BLaER1 treated with 17β-estradiol and CSF1 and Interleukin-3, amounts not matched to agents 10 nM and 100 nM (cell line): ENCODE data around the gene KLF2.

ENCODE experiments used
- H3K27ac ChIP-seq, 11 experiments: shearing (Covaris generic); formaldehyde crosslinking; 2 replicates each; pipeline ENCODE4 v1.8.1; 2022
- H3K27me3 ChIP-seq, 11 experiments: shearing (Covaris generic); formaldehyde crosslinking; 2 replicates each; pipeline ENCODE4 v1.8.1; 2022
- H3K36me3 ChIP-seq, 11 experiments: shearing (Covaris generic); formaldehyde crosslinking; 2 replicates each; pipeline ENCODE4 v1.8.1; 2022
- H3K4me1 ChIP-seq, 10 experiments: shearing (Covaris generic); formaldehyde crosslinking; 2 replicates each; pipeline ENCODE4 v1.8.1; 2022
- H3K4me2 ChIP-seq, 11 experiments: shearing (Covaris generic); formaldehyde crosslinking; 2 replicates each; pipeline ENCODE4 v1.8.1; 2022
- H3K4me3 ChIP-seq, 10 experiments: shearing (Covaris generic); formaldehyde crosslinking; 2 replicates each; pipeline ENCODE4 v1.8.1; 2022
- H3K9ac ChIP-seq, 11 experiments: shearing (Covaris generic); formaldehyde crosslinking; 2 replicates each; pipeline ENCODE4 v1.8.1; 2022
- H3K9me3 ChIP-seq, 11 experiments: shearing (Covaris generic); formaldehyde crosslinking; replicated peaks in 1 of 11; 2 replicates each; pipeline ENCODE4 v1.8.1; 2022
- H4K20me1 ChIP-seq, 11 experiments: shearing (Covaris generic); formaldehyde crosslinking; 2 replicates each; pipeline ENCODE4 v1.8.1; 2022
- Cebpa-rat ChIP-seq, 11 experiments: shearing (Covaris generic); IDR thresholded peaks; 2 replicates each; pipeline ENCODE4 v1.8.1; 2022

KLF2 gene

DNA sequence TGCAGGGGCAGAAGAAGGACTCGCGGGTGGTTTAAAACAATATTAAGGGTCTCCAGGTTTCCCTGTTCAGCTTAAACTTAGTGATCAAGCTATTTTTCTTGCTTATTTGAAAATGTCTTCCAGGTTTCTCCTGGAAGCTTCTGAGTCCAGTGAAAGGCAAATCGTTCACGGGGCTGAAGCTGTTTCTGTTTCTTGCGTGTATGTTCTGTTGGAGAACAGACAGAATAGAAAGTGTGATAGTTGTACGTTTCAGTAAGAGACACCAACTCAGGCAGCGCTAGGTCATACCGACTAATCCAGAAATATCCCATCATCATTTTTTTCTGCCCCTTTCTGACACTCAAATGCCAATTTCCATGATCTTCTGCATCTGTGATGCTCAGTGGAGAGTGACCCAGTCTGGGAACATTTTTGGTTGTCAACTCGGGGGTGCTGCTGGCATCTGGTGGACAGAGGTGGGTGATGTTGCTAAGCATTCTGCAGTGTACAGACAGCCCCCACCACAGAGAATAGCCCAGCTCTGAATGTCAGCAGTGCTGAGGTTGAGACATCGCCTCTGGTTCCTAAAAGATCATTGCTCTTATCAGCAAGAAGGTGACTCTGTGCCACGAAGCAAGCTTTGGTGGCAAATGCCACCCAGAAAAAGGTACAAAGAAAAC lies 4.3 kb downstream of the KLF2 start:
- H3K4me1 ChIP-seq = peaks cover 49 to 62% (median 56%) of the 10 kb centered on the region in 10 experiments
- no peak for TF ChIP-seq Cebpa-rat (IDR thresholded peaks at IDR 0.05)
- H3K4me3 ChIP-seq = peak overlapping the region; percentile 16 to 100 (median 51); a peak in 14 of 20 replicates
- H3K9me3 ChIP-seq = peaks cover 0 to 12% (median 6%) of the 10 kb centered on the region in 11 experiments; a peak in 8 of 22 replicates
- H3K4me2 ChIP-seq = peak overlapping the region; percentile 89 to 99 (median 98)
- peaks cover 22 to 35% (median 27%) of the 10 kb centered on the region in 11 experiments; a peak in 21 of 22 replicates for H4K20me1 ChIP-seq
- peaks cover 18 to 44% (median 32%) of the 10 kb centered on the region in 11 experiments; a peak in 21 of 22 replicates for H3K36me3 ChIP-seq
- H3K27me3 ChIP-seq = peaks cover 0 to 26% (median 0%) of the 10 kb centered on the region in 11 experiments; a peak in 9 of 22 replicates
- H3K9ac ChIP-seq = peak overlapping the region; percentile 76 to 99 (median 98)
- peak overlapping the region; percentile 90 to 99 (median 96) for H3K27ac ChIP-seq

DNA sequence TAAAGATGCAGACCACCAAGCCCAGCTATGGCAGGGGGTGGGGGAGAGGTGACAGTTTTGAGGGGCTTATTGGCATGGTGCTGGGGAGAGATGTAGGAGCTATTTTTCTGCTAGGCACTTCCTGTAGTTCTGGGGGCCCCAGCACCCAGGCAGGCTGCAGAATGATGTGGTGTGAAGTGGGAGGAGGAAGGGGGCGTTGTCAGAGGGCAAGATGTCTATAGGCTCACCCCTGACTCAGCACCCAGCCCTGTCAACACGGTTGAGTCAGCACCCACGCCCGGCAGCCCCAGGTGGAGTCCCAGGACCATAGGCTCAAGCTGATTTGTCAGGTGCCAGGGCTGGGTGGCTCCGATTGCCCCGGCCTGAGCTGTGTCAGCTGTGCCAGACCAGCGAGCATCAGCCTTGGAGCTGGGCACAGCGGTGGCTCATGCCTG lies 5.8 kb downstream of the KLF2 start:
- TF ChIP-seq Cebpa-rat (IDR thresholded peaks at IDR 0.05) = no peak
- H3K4me2 ChIP-seq = peak overlapping the region; percentile 32 to 99 (median 97); a peak in 20 of 22 replicates
- peak overlapping the region in 10 of 11 experiments; percentile 92 to 99 (median 96); a peak in 21 of 22 replicates for H3K27ac ChIP-seq

GRCh38 chr19:16330806-16331690 lies 6.4 kb downstream of the KLF2 start:
- H4K20me1 ChIP-seq = peaks cover 10 to 22% (median 14%) of the 10 kb centered on the region in 11 experiments; a peak in 21 of 22 replicates
- H3K9me3 ChIP-seq = peaks cover 0 to 2% (median 0%) of the 10 kb centered on the region in 11 experiments; a peak in 6 of 22 replicates
- H3K4me2 ChIP-seq = peak overlapping the region in 9 of 11 experiments; percentile 90 to 99 (median 98); a peak in 16 of 22 replicates
- H3K27me3 ChIP-seq = peaks cover 0 to 8% (median 0%) of the 10 kb centered on the region in 11 experiments; a peak in 6 of 22 replicates
- H3K9ac ChIP-seq = peak overlapping the region in 8 of 11 experiments; percentile 32 to 99 (median 98); a peak in 11 of 22 replicates
- peak overlapping the region in 10 of 11 experiments; percentile 92 to 99 (median 96); a peak in 20 of 22 replicates for H3K27ac ChIP-seq
- no peak for TF ChIP-seq Cebpa-rat (IDR thresholded peaks at IDR 0.05)
- H3K4me3 ChIP-seq = no peak overlapping the region
- peaks cover 11 to 33% (median 21%) of the 10 kb centered on the region in 11 experiments; a peak in 21 of 22 replicates for H3K36me3 ChIP-seq
- peaks cover 46 to 70% (median 50%) of the 10 kb centered on the region in 10 experiments for H3K4me1 ChIP-seq

More for the DNA sequence above, 5.8 kb downstream of the KLF2 start:
- Histone ChIP-seq H3K4me1 (peaks cover 46 to 68% (median 53%) of the 10 kb centered on the region in 10 experiments), H3K36me3 (peaks cover 18 to 40% (median 28%) of the 10 kb centered on the region in 11 experiments; a peak in 21 of 22 replicates), H3K27me3 (peaks cover 0 to 14% (median 0%) of the 10 kb centered on the region in 11 experiments; a peak in 9 of 22 replicates), H4K20me1 (peaks cover 17 to 29% (median 20%) of the 10 kb centered on the region in 11 experiments; a peak in 21 of 22 replicates), H3K9me3 (peaks cover 0 to 8% (median 5%) of the 10 kb centered on the region in 11 experiments; a peak in 8 of 22 replicates), H3K4me3 (no peak overlapping the region), H3K9ac (peak overlapping the region in 8 of 11 experiments; percentile 32 to 99 (median 98); a peak in 12 of 22 replicates)

- H3K9me3 ChIP-seq = no peaks in the 10 kb centered on the region
- no peak overlapping the region for H3K9ac ChIP-seq
- no peak for TF ChIP-seq Cebpa-rat (IDR thresholded peaks at IDR 0.05)
- H3K36me3 ChIP-seq = peaks cover 0 to 12% (median 1%) of the 10 kb centered on the region in 11 experiments; a peak in 7 of 22 replicates
- peaks cover 33 to 79% (median 42%) of the 10 kb centered on the region in 10 experiments for H3K4me1 ChIP-seq
- peaks cover 0 to 1% (median 0%) of the 10 kb centered on the region in 11 experiments; a peak in 2 of 22 replicates for H4K20me1 ChIP-seq
- peak overlapping the region in 3 of 11 experiments; percentile 12 to 35 (median 20); a peak in 5 of 22 replicates for H3K4me2 ChIP-seq
- no peaks in the 10 kb centered on the region for H3K27me3 ChIP-seq
- H3K27ac ChIP-seq = peak overlapping the region in 1 of 11 experiments; percentile 4; a peak in 3 of 22 replicates
- no peak overlapping the region for H3K4me3 ChIP-seq
Measured at GRCh38 chr19:16333001-16333586, 8.5 kb downstream of the KLF2 start.

DNA sequence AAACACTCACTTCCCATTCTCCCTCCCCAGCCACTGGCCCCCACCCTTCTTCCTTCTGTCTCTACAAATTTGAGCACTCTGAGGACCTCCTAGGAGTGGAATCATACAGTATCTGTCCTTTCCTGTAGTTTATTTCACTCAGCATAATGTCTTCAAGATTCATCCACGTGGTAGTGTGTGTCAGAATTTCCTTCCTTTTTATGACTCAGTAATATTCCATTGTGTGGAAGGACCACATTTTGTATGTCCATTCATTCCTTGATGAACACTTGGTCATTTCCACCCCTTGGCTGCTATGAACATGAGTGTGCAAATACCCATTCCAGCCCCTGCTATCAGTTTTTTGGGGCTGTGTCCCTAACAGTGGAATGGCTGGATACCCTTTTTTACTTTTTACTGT lies 9.8 kb downstream of the KLF2 start:
- Histone ChIP-seq H3K27ac (no peak overlapping the region; a peak in 1 of 22 replicates), H3K36me3 (peaks cover 0 to 6% (median 0%) of the 10 kb centered on the region in 11 experiments; a peak in 4 of 22 replicates), H3K9me3 (no peaks in the 10 kb centered on the region), H3K27me3 (no peaks in the 10 kb centered on the region), H3K4me2 (peak overlapping the region in 3 of 11 experiments; percentile 35 to 59 (median 46); a peak in 6 of 22 replicates), H3K4me1 (peaks cover 33 to 83% (median 44%) of the 10 kb centered on the region in 10 experiments), H3K9ac (no peak overlapping the region), H3K4me3 (no peak overlapping the region), H4K20me1 (no peaks in the 10 kb centered on the region)
- no peak for TF ChIP-seq Cebpa-rat (IDR thresholded peaks at IDR 0.05)

GRCh38 chr19:16335226-16335625 lies 10.6 kb downstream of the KLF2 start:
- Histone ChIP-seq H3K4me2 (peak overlapping the region in 2 of 11 experiments; percentile 9 to 35; a peak in 1 of 22 replicates), H3K27me3 (no peaks in the 10 kb centered on the region), H4K20me1 (no peaks in the 10 kb centered on the region)

DNA sequence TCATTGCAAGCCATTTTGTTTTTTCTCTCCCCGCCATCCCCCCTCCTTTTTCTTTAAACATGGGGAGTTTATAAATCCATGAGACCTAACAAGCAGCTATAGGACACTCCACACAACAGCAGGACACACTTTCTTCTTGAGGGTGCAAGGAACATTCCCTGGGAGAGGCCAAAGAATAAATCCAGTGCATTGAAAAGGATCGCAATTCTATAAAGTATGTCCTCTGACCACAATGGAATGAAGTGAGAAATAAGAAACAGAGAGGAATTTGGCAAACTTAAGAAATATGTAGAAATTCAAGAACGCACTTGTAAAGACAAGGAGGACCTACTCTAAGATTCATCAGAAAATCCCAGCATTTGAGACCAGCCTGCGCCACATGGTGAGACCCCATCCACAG lies 11.9 kb downstream of the KLF2 start:
- Histone ChIP-seq H3K4me3 (no peak overlapping the region), H3K27me3 (no peaks in the 10 kb centered on the region), H3K36me3 (no peaks in the 10 kb centered on the region), H4K20me1 (no peaks in the 10 kb centered on the region), H3K9ac (no peak overlapping the region), H3K9me3 (no peaks in the 10 kb centered on the region), H3K27ac (peak overlapping the region in 1 of 11 experiments; percentile 43; a peak in 1 of 22 replicates), H3K4me1 (peaks cover 42 to 83% (median 46%) of the 10 kb centered on the region in 10 experiments), H3K4me2 (0 out of 22 replicates have a peak overlapping the region, but pooled peaks of 1 of the 11 experiments have one; percentile 9)
- TF ChIP-seq Cebpa-rat (IDR thresholded peaks at IDR 0.05) = no peak

More at GRCh38 chr19:16335226-16335625, 10.6 kb downstream of the KLF2 start:
- Histone ChIP-seq H3K4me3 (no peak overlapping the region), H3K9ac (no peak overlapping the region), H3K4me1 (peaks cover 33 to 83% (median 44%) of the 10 kb centered on the region in 10 experiments), H3K9me3 (no peaks in the 10 kb centered on the region), H3K27ac (peak overlapping the region in 3 of 11 experiments; percentile 9 to 28 (median 20); a peak in 2 of 22 replicates), H3K36me3 (no peaks in the 10 kb centered on the region)
- TF ChIP-seq Cebpa-rat (IDR thresholded peaks at IDR 0.05) = no peak
